CD8-positive, alpha-beta memory T cell (primary cell): ENCODE data around the gene CLCF1. TPM values are rescaled to one million over a fixed set of nuclear protein-coding genes. Genes with fewer than 3 reads are reported as not detected.

Experiments used
- CTCF ChIA-PET: fragments of 350-600 bp; sonication (Branson Sonifier 250); formaldehyde crosslinking; loops from one replicate; lab custom pipeline; 2021; ENCODE audit warnings: antibody characterized with exemption; lab: Charles Lee
- POLR2A ChIA-PET: fragments of 350-600 bp; sonication (Branson Sonifier 250); formaldehyde crosslinking; loops from one replicate; lab custom pipeline; 2021; ENCODE audit warnings: antibody characterized with exemption; lab: Charles Lee
- DNase-seq, 5 donors: peaks; one replicate each; pipeline versions ENCODE4 v3.0.0 to v3.0.0-alpha.2; 2020 to 2022; ENCODE audit warnings: mixed read lengths in 1 of 5
- H3K27ac ChIP-seq: one replicate; pipeline ENCODE4 v1.7.0; 2013; ENCODE audit warnings: low read depth, mild to moderate bottlenecking, low read length, moderate library complexity
- H3K27me3 ChIP-seq: 2 replicates; pipeline ENCODE4 v1.7.0; 2013; ENCODE audit warnings: low read length, mild to moderate bottlenecking; ENCODE audit not compliant: insufficient read depth, poor library complexity, severe bottlenecking
- H3K36me3 ChIP-seq: 2 replicates; pipeline ENCODE4 v1.7.0; 2013; ENCODE audit warnings: mild to moderate bottlenecking, low read length, moderate library complexity; ENCODE audit not compliant: insufficient read depth
- H3K4me1 ChIP-seq: 2 replicates; pipeline ENCODE4 v1.7.0; 2013; ENCODE audit warnings: mild to moderate bottlenecking, low read length, moderate library complexity; ENCODE audit not compliant: insufficient read depth
- H3K4me3 ChIP-seq: 2 replicates; pipeline ENCODE4 v1.7.0; 2013; ENCODE audit warnings: mild to moderate bottlenecking, low read length
- H3K9me3 ChIP-seq: 2 replicates; pipeline ENCODE4 v1.7.0; 2013; ENCODE audit warnings: mild to moderate bottlenecking, low read length
- H3K27ac Mint-ChIP-seq, 8 donors: one replicate each; pipeline ENCODE4 v1.8.0; 2020 to 2021; ENCODE audit warnings: mixed read lengths in 8 of 8, mild to moderate bottlenecking in 6 of 8, inconsistent platforms in 3 of 8, moderate library complexity in 3 of 8
- H3K27me3 Mint-ChIP-seq, 2 donors: one replicate each; pipeline ENCODE4 v1.8.0; 2020 to 2021; ENCODE audit warnings: mixed read lengths in 2 of 2, mild to moderate bottlenecking in 1 of 2, moderate library complexity in 1 of 2
- H3K36me3 Mint-ChIP-seq, 3 donors: one replicate each; pipeline ENCODE4 v1.8.0; 2020 to 2021; ENCODE audit warnings: mixed read lengths in 3 of 3, inconsistent platforms in 1 of 3, mild to moderate bottlenecking in 1 of 3
- H3K4me1 Mint-ChIP-seq, 3 donors: one replicate each; pipeline ENCODE4 v1.8.0; 2020 to 2021; ENCODE audit warnings: mixed read lengths in 3 of 3, inconsistent platforms in 1 of 3, mild to moderate bottlenecking in 1 of 3
- H3K4me3 Mint-ChIP-seq, 7 donors: one replicate each; pipeline ENCODE4 v1.8.0; 2020 to 2021; ENCODE audit warnings: mixed read lengths in 7 of 7, mild to moderate bottlenecking in 6 of 7, moderate library complexity in 4 of 7, inconsistent platforms in 2 of 7
- H3K9me3 Mint-ChIP-seq, 5 donors: one replicate each; pipeline ENCODE4 v1.8.0; 2020 to 2022; ENCODE audit warnings: mixed read lengths in 5 of 5, mild to moderate bottlenecking in 3 of 5, moderate library complexity in 2 of 5, inconsistent platforms in 1 of 5
- polyA plus RNA-seq: library from polyadenylated mRNA; unstranded; fragments of 300-500 nt; fragmentation: Illumina TruSeq; gene quantifications from one replicate; pipeline ENCODE4 v1.2.3, GENCODE V29; 2021
- total RNA-seq, 2 experiments: library from RNA; stranded (reverse); gene quantifications; one replicate each; pipeline ENCODE4 v1.2.3, GENCODE V29; 2021

CLCF1 gene
- total and polyA plus RNA-seq, 3 experiments from 2014 or later, result 3.5 to 4.6 (median 4.2) TPM

DNA sequence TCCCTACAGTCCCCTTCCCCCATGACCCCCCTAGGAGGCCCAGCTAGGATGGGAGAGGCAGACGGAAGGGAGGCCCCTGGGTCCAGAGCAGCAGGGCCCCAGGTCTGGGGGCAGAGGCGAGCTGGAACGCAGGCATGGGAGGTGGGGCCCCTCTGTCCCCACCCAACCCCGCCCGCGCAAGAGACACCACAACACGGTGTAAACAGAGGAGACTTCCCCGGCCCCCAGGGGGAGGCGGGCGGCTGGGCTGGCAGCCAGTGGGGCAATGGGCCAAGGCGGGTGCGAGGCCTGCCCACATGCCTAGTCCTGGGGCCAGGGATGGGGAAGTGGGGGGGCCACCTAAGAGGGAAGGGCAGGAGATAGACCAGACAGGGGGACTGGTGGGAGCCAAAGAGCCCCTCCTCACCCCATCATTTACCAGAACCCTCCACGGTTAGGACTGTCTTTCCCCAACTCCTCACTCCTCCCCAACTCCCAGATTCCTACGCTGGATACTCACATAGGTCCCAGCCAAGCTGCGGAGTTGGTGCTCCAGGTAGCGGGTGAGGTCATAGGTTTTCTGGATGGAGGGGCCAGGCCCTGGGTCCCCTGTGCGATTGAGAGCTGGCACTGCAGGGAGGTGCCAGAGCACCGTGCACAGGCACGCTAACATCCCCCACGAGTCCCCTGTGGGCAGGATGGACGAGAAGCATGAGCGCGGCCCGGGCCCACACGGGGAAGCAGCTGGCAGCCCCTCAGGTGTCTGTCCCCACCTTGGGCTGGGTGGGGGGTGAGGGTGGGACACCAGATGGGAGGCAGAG is 6.2 kb downstream of the CLCF1 start:
- H3K27me3 Mint-ChIP-seq, result peaks cover 0 to 3% of the 10 kb centered on the region in 2 donors
- H3K9me3 Mint-ChIP-seq, result peaks cover 0 to 2% (median 0%) of the 10 kb centered on the region in 5 donors
- ChIA-PET POLR2A (no interaction called here), CTCF (interaction anchor here (2.1 to 19.6 kb wide), 3 partner anchors 11 to 15 kb away, joined by 7 to 860 read pairs (median 53); partner anchors contain the start of genes CLCF1, POLD4 and RAD9A)
- H3K36me3 Mint-ChIP-seq, result peaks cover 0 to 30% (median 2%) of the 10 kb centered on the region in 3 donors
- no peak overlapping the region for H3K4me3 Mint-ChIP-seq
- peak overlapping the region in 4 of 8 donors; percentile 44 to 80 (median 74) for H3K27ac Mint-ChIP-seq
- no peak overlapping the region for H3K4me3 ChIP-seq
- H3K4me1 Mint-ChIP-seq, result peaks cover 75 to 92% (median 84%) of the 10 kb centered on the region in 3 donors
- H3K27me3 ChIP-seq, result no peaks in the 10 kb centered on the region
- H3K27ac ChIP-seq, result no peak overlapping the region
- H3K9me3 ChIP-seq, result no peaks in the 10 kb centered on the region
- DNase-seq, result no peak
- no peaks in the 10 kb centered on the region for H3K36me3 ChIP-seq
- H3K4me1 ChIP-seq, result peaks cover 58% of the 10 kb centered on the region

DNA sequence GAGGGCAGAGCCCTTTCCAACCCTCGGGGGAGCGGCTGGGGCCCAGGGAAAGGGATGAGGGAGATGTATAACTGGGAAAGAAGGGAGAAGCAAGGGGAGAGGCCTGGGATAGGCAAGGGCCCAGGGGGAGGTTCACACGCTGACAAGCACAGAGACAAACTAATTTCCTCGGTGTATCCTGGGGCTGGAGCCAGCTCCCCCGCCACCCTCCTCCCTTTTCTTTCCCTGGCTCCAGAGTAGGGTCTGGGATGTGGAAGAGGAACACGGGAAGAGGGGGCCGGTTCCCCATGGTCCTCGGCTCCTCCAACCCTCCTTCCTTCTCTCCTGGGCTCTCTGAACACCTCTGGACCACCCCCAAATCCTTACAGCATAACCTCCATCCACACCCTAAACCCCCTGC is 6.9 kb downstream of the CLCF1 start:
- Mint-ChIP-seq H3K27ac (peak overlapping the region in 6 of 8 donors; percentile 44 to 91 (median 86)), H3K36me3 (peaks cover 0 to 26% (median 2%) of the 10 kb centered on the region in 3 donors), H3K4me1 (peaks cover 72 to 88% (median 80%) of the 10 kb centered on the region in 3 donors), H3K9me3 (no peaks in the 10 kb centered on the region), H3K27me3 (peaks cover 0 to 3% of the 10 kb centered on the region in 2 donors), H3K4me3 (peak overlapping the region in 2 of 7 donors; percentile 17 to 70)
- no peaks in the 10 kb centered on the region for H3K27me3 ChIP-seq
- no peaks in the 10 kb centered on the region for H3K36me3 ChIP-seq
- no peak overlapping the region for H3K27ac ChIP-seq
- ChIA-PET POLR2A (no interaction called here), CTCF (interaction anchor here (2.1 to 19.6 kb wide), 3 partner anchors 11 to 15 kb away, joined by 7 to 860 read pairs (median 53); partner anchors contain the start of genes CLCF1, POLD4 and RAD9A)
- H3K4me3 ChIP-seq, result no peak overlapping the region
- no peak for DNase-seq
- H3K9me3 ChIP-seq, result no peaks in the 10 kb centered on the region
- H3K4me1 ChIP-seq, result peaks cover 52% of the 10 kb centered on the region

DNA sequence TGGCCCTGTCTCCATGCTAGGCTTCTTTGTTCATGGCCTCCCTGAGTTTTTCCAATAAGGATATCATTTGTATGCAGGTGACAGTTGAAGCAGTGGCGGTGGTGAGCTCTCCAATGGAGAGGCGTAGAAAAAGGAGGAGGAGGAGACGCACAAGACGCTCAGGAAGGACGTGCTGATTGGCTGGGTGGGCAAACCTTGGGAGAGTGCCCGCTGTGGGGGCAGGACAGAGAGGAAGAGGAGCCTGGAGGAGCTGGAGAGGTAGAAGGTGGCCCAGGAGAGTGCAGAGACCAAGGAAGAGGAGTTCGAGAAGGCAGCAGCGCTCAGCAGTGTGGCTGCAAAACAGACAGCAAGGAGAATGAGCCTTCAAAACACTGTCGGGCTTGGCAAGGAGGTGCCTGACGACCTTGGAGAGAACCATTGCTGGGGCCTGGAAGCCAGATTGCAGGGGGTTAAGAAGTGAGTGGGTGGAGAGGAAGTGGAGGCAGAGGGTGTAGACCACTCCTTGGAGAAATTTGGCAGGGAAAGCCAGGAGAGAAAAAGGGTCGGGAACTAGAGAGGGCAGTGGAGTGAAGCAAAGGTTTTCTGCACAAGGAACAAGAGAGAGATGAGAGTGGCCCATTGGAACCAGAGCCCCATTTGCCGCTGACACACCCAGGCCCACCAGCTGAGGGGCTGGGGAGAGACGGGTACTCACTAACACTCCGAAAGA is 7.5 kb downstream of the CLCF1 start:
- H3K27ac Mint-ChIP-seq, result peak overlapping the region; percentile 41 to 97 (median 88)
- no peak overlapping the region for H3K27ac ChIP-seq
- no peaks in the 10 kb centered on the region for H3K9me3 Mint-ChIP-seq
- H3K4me1 Mint-ChIP-seq, result peaks cover 67 to 85% (median 74%) of the 10 kb centered on the region in 3 donors
- ChIA-PET POLR2A (interaction anchor here (0.5 kb wide), 1 partner anchor 48 kb away, joined by 13 read pairs; no protein-coding TSS in a partner anchor), CTCF (interaction anchor here (0.8 to 19.6 kb wide), 5 partner anchors 9 to 35 kb away, joined by 3 to 860 read pairs (median 7); partner anchors contain the start of genes CLCF1, POLD4, PPP1CA and RAD9A)
- H3K27me3 ChIP-seq, result no peaks in the 10 kb centered on the region
- H3K9me3 ChIP-seq, result no peaks in the 10 kb centered on the region
- no peaks in the 10 kb centered on the region for H3K36me3 ChIP-seq
- H3K4me3 Mint-ChIP-seq, result peak overlapping the region in 3 of 7 donors; percentile 25 to 70 (median 49)
- no peak for DNase-seq
- peaks cover 0 to 26% (median 2%) of the 10 kb centered on the region in 3 donors for H3K36me3 Mint-ChIP-seq
- no peaks in the 10 kb centered on the region for H3K27me3 Mint-ChIP-seq
- H3K4me3 ChIP-seq, result no peak overlapping the region
- H3K4me1 ChIP-seq, result peaks cover 45% of the 10 kb centered on the region

DNA sequence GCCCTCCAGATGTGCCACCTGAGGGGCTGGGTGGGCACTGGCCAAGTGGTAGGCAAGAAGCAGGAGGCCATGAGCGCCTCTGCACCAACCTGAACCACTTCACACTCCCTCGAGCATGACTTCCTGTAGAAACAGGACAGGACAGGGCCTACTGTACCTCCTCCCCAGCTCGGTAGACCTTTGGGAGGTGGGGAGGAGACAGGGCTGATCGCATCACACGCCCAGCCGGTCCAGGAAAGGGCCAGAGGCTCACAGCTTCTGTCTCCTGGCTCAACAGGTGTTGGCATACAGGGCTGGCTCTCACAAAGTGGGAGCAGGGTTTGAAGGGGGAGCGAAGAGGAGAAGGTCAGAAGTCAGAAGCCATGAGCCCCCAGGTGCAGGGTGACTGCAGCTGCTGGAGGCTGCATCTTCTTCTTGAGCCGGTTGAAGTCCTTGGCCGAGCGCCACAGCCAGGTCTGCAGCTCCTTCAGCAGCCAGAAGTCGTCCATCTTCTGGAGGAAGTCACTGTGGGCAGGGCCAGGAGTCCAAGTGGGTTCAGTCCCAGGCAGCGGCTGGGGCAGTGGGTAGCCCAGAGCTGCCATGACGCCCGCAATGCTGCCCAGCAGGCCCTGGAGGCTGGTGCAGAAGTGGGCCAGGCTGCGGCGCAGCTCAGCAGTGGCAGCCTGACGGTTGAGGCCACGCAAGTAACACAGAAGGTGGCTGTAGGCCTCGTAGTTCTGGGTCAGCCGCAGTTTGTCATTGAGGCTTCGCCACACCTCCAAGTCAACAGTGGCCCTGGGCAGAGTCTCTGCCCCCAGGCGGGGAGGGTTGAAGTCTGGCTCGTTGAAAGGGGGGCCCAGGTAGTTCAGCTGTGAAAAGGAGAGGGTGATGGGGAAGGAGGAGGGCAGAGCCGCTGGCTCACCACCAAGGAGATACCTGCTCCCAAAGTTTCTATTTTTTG is 8.3 kb downstream of the CLCF1 start:
- Histone ChIP-seq H3K4me3 (no peak overlapping the region), H3K36me3 (no peaks in the 10 kb centered on the region), H3K4me1 (peaks cover 39% of the 10 kb centered on the region), H3K9me3 (no peaks in the 10 kb centered on the region), H3K27ac (no peak overlapping the region), H3K27me3 (no peaks in the 10 kb centered on the region)
- Mint-ChIP-seq H3K27ac (peak overlapping the region; percentile 35 to 98 (median 94)), H3K27me3 (no peaks in the 10 kb centered on the region), H3K4me1 (peaks cover 60 to 76% (median 65%) of the 10 kb centered on the region in 3 donors), H3K36me3 (peaks cover 0 to 26% (median 2%) of the 10 kb centered on the region in 3 donors), H3K4me3 (peak overlapping the region; percentile 2 to 75 (median 55)), H3K9me3 (no peaks in the 10 kb centered on the region)
- DNase-seq, result no peak
- ChIA-PET CTCF (interaction anchor here (0.8 to 19.6 kb wide), 5 partner anchors 8 to 36 kb away, joined by 3 to 860 read pairs (median 4); partner anchors contain the start of genes CLCF1, POLD4, PPP1CA and RAD9A), POLR2A (interaction anchor here (0.6 to 1.4 kb wide), 2 partner anchors 12 to 26 kb away, joined by 4 to 8 read pairs; partner anchors contain the start of gene POLD4)

DNA sequence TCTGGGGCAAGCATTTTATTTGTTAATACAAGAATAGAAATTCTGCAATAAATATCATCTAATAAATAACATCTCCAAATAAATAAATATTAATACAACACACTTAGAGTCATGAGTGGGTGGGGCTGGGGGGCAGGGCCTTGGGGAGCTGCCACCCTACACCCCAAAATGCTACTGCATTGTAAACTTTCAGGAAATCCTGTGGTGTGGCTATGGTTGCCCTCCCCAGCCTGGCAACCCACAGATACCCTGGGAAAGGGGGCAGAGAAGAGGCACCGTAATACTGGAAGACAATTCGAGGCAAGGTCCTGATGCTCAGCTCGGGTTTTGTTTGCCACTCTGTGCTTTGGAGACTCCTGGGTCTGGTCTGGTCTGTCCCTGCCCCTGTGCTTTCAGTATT is 9.2 kb downstream of the CLCF1 start:
- Mint-ChIP-seq H3K9me3 (no peaks in the 10 kb centered on the region), H3K4me3 (peak overlapping the region in 6 of 7 donors; percentile 2 to 75 (median 64)), H3K4me1 (peaks cover 52 to 67% (median 56%) of the 10 kb centered on the region in 3 donors), H3K27ac (peak overlapping the region; percentile 35 to 98 (median 94)), H3K36me3 (peaks cover 0 to 26% (median 2%) of the 10 kb centered on the region in 3 donors), H3K27me3 (no peaks in the 10 kb centered on the region)
- H3K27me3 ChIP-seq, result no peaks in the 10 kb centered on the region
- H3K9me3 ChIP-seq, result no peaks in the 10 kb centered on the region
- no peak overlapping the region for H3K4me3 ChIP-seq
- ChIA-PET CTCF (interaction anchor here (7.5 to 19.6 kb wide), 2 partner anchors 12 to 17 kb away, joined by 53 to 860 read pairs; partner anchors contain the start of genes CLCF1, POLD4 and RAD9A), POLR2A (interaction anchor here (0.6 to 1.4 kb wide), 2 partner anchors 11 to 56 kb away, joined by 4 to 8 read pairs; partner anchors contain the start of gene POLD4)
- no peak for DNase-seq
- no peak overlapping the region for H3K27ac ChIP-seq
- H3K36me3 ChIP-seq, result no peaks in the 10 kb centered on the region
- H3K4me1 ChIP-seq, result peaks cover 31% of the 10 kb centered on the region

DNA sequence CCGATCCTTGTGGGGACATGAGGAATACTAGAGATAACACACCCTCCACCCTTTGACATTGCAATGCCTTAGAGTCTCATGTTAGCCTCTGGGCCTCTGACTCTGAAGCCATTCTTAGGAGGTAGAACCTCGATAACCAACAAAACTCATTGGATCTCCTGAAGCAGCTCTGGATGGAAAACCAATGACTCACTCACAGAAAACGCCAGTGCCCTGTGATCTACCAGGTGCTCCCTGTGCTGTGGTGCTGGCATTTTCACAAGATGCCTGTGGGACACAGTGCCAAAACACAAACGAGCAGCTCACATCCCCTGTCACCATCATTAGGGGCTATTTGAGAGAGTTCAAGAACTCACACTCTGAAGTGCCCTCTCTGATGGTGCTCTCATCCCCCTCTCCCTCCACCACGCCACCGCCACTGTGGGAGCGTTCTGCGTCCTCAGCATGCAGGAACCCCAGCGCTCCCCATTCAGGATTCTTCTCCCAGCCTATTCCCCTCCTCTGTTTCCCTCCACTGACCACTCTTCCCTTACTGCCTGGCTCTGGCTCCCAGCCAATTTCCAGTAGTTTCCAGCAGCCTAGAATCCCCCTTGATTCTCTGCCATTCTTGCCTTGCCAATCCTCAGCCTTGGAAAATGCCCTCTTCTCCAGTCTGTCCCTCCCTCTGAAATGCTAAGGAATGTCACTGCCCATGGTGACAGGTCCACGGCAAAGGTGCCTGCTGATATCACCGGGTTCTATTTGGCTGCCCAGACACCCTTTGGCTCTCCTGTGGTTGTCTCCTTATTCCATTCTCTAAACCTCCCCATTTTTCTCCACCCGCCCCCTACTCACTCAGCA is 15.3 kb downstream of the CLCF1 start:
- CTCF ChIA-PET, result interaction anchor here (0.7 to 19.6 kb wide), 5 partner anchors 12 to 81 kb away, joined by 3 to 860 read pairs (median 9); partner anchors contain the start of genes CLCF1, PPP1CA, PTPRCAP and RAD9A
- DNase-seq, result no peak
- POLR2A ChIA-PET, result interaction anchor here (1.8 kb wide), 1 partner anchor 16 kb away, joined by 11 read pairs; the partner anchor contains the start of gene CLCF1
- H3K27ac Mint-ChIP-seq, result peak overlapping the region in 2 of 8 donors; percentile 20 to 97
- no peaks in the 10 kb centered on the region for H3K9me3 Mint-ChIP-seq
- H3K27me3 ChIP-seq, result no peaks in the 10 kb centered on the region
- peaks cover 24 to 43% (median 28%) of the 10 kb centered on the region in 3 donors for H3K4me1 Mint-ChIP-seq
- H3K36me3 Mint-ChIP-seq, result peaks cover 0 to 4% (median 0%) of the 10 kb centered on the region in 3 donors
- no peaks in the 10 kb centered on the region for H3K9me3 ChIP-seq
- no peak overlapping the region for H3K4me3 ChIP-seq
- peaks cover 26% of the 10 kb centered on the region for H3K4me1 ChIP-seq
- no peak overlapping the region for H3K27ac ChIP-seq
- no peaks in the 10 kb centered on the region for H3K27me3 Mint-ChIP-seq
- H3K4me3 Mint-ChIP-seq, result peak overlapping the region in 1 of 7 donors; percentile 19
- no peaks in the 10 kb centered on the region for H3K36me3 ChIP-seq
